Measurements from ENCODE around the gene GRM7.

Gene GRM7

GRCh38 chr3:7693976-7694375 lies 833.1 kb downstream of the GRM7 start:
- Histone ChIP-seq H3K4me3 (ENCODE audit: severe bottlenecking) (no peak overlapping the region), H3K27ac (ENCODE audit: poor library complexity, severe bottlenecking) (no peak overlapping the region), H3K4me1 (ENCODE audit: insufficient read depth, poor library complexity, severe bottlenecking) (no peaks in the 10 kb centered on the region), H3K9me3 (ENCODE audit: severe bottlenecking) (no peaks in the 10 kb centered on the region), H3K27me3 (ENCODE audit: insufficient read depth, poor library complexity, severe bottlenecking) (no peaks in the 10 kb centered on the region), H3K36me3 (ENCODE audit: low read depth) (no peaks in the 10 kb centered on the region)
- no peak for DNase-seq (ENCODE audit: low spot score)
- TF ChIP-seq, protein P1, sequence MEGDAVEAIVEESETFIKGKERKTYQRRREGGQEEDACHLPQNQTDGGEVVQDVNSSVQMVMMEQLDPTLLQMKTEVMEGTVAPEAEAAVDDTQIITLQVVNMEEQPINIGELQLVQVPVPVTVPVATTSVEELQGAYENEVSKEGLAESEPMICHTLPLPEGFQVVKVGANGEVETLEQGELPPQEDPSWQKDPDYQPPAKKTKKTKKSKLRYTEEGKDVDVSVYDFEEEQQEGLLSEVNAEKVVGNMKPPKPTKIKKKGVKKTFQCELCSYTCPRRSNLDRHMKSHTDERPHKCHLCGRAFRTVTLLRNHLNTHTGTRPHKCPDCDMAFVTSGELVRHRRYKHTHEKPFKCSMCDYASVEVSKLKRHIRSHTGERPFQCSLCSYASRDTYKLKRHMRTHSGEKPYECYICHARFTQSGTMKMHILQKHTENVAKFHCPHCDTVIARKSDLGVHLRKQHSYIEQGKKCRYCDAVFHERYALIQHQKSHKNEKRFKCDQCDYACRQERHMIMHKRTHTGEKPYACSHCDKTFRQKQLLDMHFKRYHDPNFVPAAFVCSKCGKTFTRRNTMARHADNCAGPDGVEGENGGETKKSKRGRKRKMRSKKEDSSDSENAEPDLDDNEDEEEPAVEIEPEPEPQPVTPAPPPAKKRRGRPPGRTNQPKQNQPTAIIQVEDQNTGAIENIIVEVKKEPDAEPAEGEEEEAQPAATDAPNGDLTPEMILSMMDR (IDR thresholded peaks at IDR 0.05; ENCODE audit: poor library complexity, severe bottlenecking) = no peak
- ATAC-seq (ENCODE audit: low read depth) = no peak

GRCh38 chr3:7695049-7695448 lies 834.1 kb downstream of the GRM7 start:
- Histone ChIP-seq H3K27me3 (ENCODE audit: insufficient read depth, poor library complexity, severe bottlenecking) (no peaks in the 10 kb centered on the region), H3K9me3 (ENCODE audit: severe bottlenecking) (no peaks in the 10 kb centered on the region), H3K36me3 (ENCODE audit: low read depth) (no peaks in the 10 kb centered on the region), H3K4me1 (ENCODE audit: insufficient read depth, poor library complexity, severe bottlenecking) (no peaks in the 10 kb centered on the region), H3K27ac (ENCODE audit: poor library complexity, severe bottlenecking) (no peak overlapping the region), H3K4me3 (ENCODE audit: severe bottlenecking) (no peak overlapping the region)
- DNase-seq (ENCODE audit: low spot score) (no peak), ATAC-seq (ENCODE audit: low read depth) (no peak)
- TF ChIP-seq, protein P1 (IDR thresholded peaks at IDR 0.05; ENCODE audit: poor library complexity, severe bottlenecking) = no peak

DNA sequence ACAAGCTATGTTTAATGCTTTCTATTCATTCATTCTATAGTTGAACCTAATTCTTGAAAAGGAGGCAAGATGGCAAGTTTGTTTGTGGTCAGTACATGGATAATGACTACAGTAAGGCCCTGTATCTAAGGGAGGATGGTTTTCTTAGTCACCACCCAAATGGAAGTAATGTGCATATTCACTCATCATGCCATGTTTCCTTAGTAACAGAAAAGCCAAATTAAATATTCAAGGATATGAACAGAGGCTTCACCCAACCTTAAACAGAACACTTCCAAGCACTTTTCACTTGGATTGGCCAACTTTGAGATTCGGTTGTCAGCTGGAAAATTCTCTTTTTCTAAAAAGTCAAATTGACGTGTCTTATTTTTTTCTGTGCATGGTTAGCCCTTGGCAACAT lies 835.4 kb downstream of the GRM7 start:
- no peaks in the 10 kb centered on the region for H3K27me3 ChIP-seq (ENCODE audit: insufficient read depth, poor library complexity, severe bottlenecking)
- H3K4me3 ChIP-seq (ENCODE audit: severe bottlenecking) = no peak overlapping the region
- TF ChIP-seq, protein P1 (IDR thresholded peaks at IDR 0.05; ENCODE audit: poor library complexity, severe bottlenecking) = no peak
- H3K9me3 ChIP-seq (ENCODE audit: severe bottlenecking) = no peaks in the 10 kb centered on the region
- no peaks in the 10 kb centered on the region for H3K4me1 ChIP-seq (ENCODE audit: insufficient read depth, poor library complexity, severe bottlenecking)
- ATAC-seq (ENCODE audit: low read depth) (no peak), DNase-seq (ENCODE audit: low spot score) (no peak)
- no peaks in the 10 kb centered on the region for H3K36me3 ChIP-seq (ENCODE audit: low read depth)
- no peak overlapping the region for H3K27ac ChIP-seq (ENCODE audit: poor library complexity, severe bottlenecking)

GRCh38 chr3:7697548-7697947 lies 836.6 kb downstream of the GRM7 start:
- no peaks in the 10 kb centered on the region for H3K4me1 ChIP-seq (ENCODE audit: insufficient read depth, poor library complexity, severe bottlenecking)
- TF ChIP-seq, protein P1 (IDR thresholded peaks at IDR 0.05; ENCODE audit: poor library complexity, severe bottlenecking) = no peak
- ATAC-seq (ENCODE audit: low read depth) (no peak), DNase-seq (ENCODE audit: low spot score) (no peak)
- H3K27ac ChIP-seq (ENCODE audit: poor library complexity, severe bottlenecking) = no peak overlapping the region
- no peaks in the 10 kb centered on the region for H3K9me3 ChIP-seq (ENCODE audit: severe bottlenecking)
- H3K27me3 ChIP-seq (ENCODE audit: insufficient read depth, poor library complexity, severe bottlenecking) = no peaks in the 10 kb centered on the region
- H3K36me3 ChIP-seq (ENCODE audit: low read depth) = no peaks in the 10 kb centered on the region
- no peak overlapping the region for H3K4me3 ChIP-seq (ENCODE audit: severe bottlenecking)

DNA sequence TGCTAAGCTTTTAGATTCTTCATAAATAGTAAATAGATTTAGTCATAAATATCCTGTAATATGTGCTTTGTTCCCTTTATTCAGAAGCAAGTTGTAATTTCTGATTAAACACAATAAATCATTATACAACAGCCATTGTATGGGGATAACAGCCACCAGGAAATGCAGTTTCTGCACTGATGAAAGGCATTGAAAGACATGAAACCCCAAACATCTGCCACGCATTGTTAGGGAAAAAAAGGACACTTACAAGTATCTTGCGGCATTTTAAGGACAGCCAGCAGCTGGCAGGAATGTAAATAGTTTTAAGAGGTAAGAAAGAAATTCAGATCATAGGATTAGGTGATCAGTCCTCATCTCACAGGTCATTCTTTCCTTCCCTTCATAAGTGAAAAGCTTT lies 839.6 kb downstream of the GRM7 start:
- H3K27me3 ChIP-seq (ENCODE audit: insufficient read depth, poor library complexity, severe bottlenecking) = no peaks in the 10 kb centered on the region
- no peak overlapping the region for H3K4me3 ChIP-seq (ENCODE audit: severe bottlenecking)
- no peaks in the 10 kb centered on the region for H3K9me3 ChIP-seq (ENCODE audit: severe bottlenecking)
- no peak for ATAC-seq (ENCODE audit: low read depth)
- H3K27ac ChIP-seq (ENCODE audit: poor library complexity, severe bottlenecking) = no peak overlapping the region
- DNase-seq (ENCODE audit: low spot score) = no peak
- no peaks in the 10 kb centered on the region for H3K36me3 ChIP-seq (ENCODE audit: low read depth)
- TF ChIP-seq, protein P1 (IDR thresholded peaks at IDR 0.05; ENCODE audit: poor library complexity, severe bottlenecking) = no peak
- no peaks in the 10 kb centered on the region for H3K4me1 ChIP-seq (ENCODE audit: insufficient read depth, poor library complexity, severe bottlenecking)

Data from RWPE2 (cell line).